ENCODE data around the gene SPOP. TPM values are rescaled to one million over a fixed set of nuclear protein-coding genes. Genes with fewer than 3 reads are reported as not detected.

Gene SPOP
- total RNA-seq, 1 experiment from 2014 or later: 53.4 TPM

- ChIA-PET POLR2A (ENCODE audit: low non-redundant PET) (interaction anchor here (0.6 kb wide), 2 partner anchors 64 to 156 kb away, joined by 3 to 6 read pairs; partner anchors contain the start of gene FAM117A), CTCF (interaction anchor here (0.6 kb wide), 1 partner anchor 290 kb away, joined by 3 read pairs; no protein-coding TSS in a partner anchor)
- no peak for DNase-seq (ENCODE audit: low spot score)
- no peaks in the 10 kb centered on the region for H3K27me3 ChIP-seq (replicated peaks; ENCODE audit: insufficient read depth, low read depth, low read length, poor library complexity)
- TF ChIP-seq EZH2 (IDR thresholded peaks at IDR 0.05; ENCODE audit: borderline replicate concordance, low read depth, low read length, poor library complexity, severe bottlenecking) (no peak), CTCF (conservative IDR thresholded peaks at IDR 0.05; ENCODE audit: low read depth, low read length) (no peak)
- intact Hi-C loops (cut with micrococcal nuclease; ENCODE audit: unreplicated experiment): loop anchor here (5.0 to 10.0 kb wide), 2 partner anchors 265 to 297 kb away; partner anchors contain the start of gene DLX3
- no peak overlapping the region for H3K4me3 ChIP-seq (ENCODE audit: low read depth, low read length, poor library complexity, severe bottlenecking)
- H3K9me3 ChIP-seq (ENCODE audit: low read depth, low read length, poor library complexity, severe bottlenecking): no peaks in the 10 kb centered on the region
- peaks cover 44% of the 10 kb centered on the region for H3K36me3 ChIP-seq (ENCODE audit: insufficient read depth, low read length, poor library complexity, severe bottlenecking)
- no peak overlapping the region for H3K27ac ChIP-seq (ENCODE audit: low read depth, low read length, poor library complexity, severe bottlenecking)
- no TSS peak for BruUV-seq (replicated peaks)
- no peaks in the 10 kb centered on the region for H3K4me1 ChIP-seq (ENCODE audit: insufficient read depth, low read length, poor library complexity, severe bottlenecking)
Measured at GRCh38 chr17:49699966-49700575, 22.2 kb upstream of the SPOP start.

GRCh38 chr17:49698005-49698404 lies 20.1 kb upstream of the SPOP start:
- Histone ChIP-seq H3K27ac (ENCODE audit: low read depth, low read length, poor library complexity, severe bottlenecking) (no peak overlapping the region), H3K36me3 (ENCODE audit: insufficient read depth, low read length, poor library complexity, severe bottlenecking) (peaks cover 24% of the 10 kb centered on the region), H3K4me3 (ENCODE audit: low read depth, low read length, poor library complexity, severe bottlenecking) (no peak overlapping the region), H3K9me3 (ENCODE audit: low read depth, low read length, poor library complexity, severe bottlenecking) (no peaks in the 10 kb centered on the region), H3K4me1 (ENCODE audit: insufficient read depth, low read length, poor library complexity, severe bottlenecking) (no peaks in the 10 kb centered on the region), H3K27me3 (replicated peaks; ENCODE audit: insufficient read depth, low read depth, low read length, poor library complexity) (no peaks in the 10 kb centered on the region)
- CTCF ChIA-PET: no interaction called here
- no peak for DNase-seq (ENCODE audit: low spot score)
- BruUV-seq (replicated peaks): no TSS peak
- TF ChIP-seq EZH2 (IDR thresholded peaks at IDR 0.05; ENCODE audit: borderline replicate concordance, low read depth, low read length, poor library complexity, severe bottlenecking) (no peak), CTCF (conservative IDR thresholded peaks at IDR 0.05; ENCODE audit: low read depth, low read length) (no peak)
- intact Hi-C loops (cut with micrococcal nuclease; ENCODE audit: unreplicated experiment): loop anchor here (5.0 to 10.0 kb wide), 2 partner anchors 263 to 299 kb away; partner anchors contain the start of gene DLX3
- POLR2A ChIA-PET (ENCODE audit: low non-redundant PET): no interaction called here

GRCh38 chr17:49696233-49696761 lies 18.4 kb upstream of the SPOP start:
- ChIA-PET CTCF (interaction anchor here (0.8 to 1.3 kb wide), 5 partner anchors 12 to 129 kb away, joined by 3 to 6 read pairs (median 4); partner anchors contain the start of gene NXPH3), POLR2A (ENCODE audit: low non-redundant PET) (no interaction called here)
- no TSS peak for BruUV-seq (replicated peaks)
- Histone ChIP-seq H3K9me3 (ENCODE audit: low read depth, low read length, poor library complexity, severe bottlenecking) (no peaks in the 10 kb centered on the region), H3K36me3 (ENCODE audit: insufficient read depth, low read length, poor library complexity, severe bottlenecking) (peaks cover 8% of the 10 kb centered on the region), H3K4me1 (ENCODE audit: insufficient read depth, low read length, poor library complexity, severe bottlenecking) (no peaks in the 10 kb centered on the region), H3K4me3 (ENCODE audit: low read depth, low read length, poor library complexity, severe bottlenecking) (no peak overlapping the region), H3K27me3 (replicated peaks; ENCODE audit: insufficient read depth, low read depth, low read length, poor library complexity) (no peaks in the 10 kb centered on the region), H3K27ac (ENCODE audit: low read depth, low read length, poor library complexity, severe bottlenecking) (no peak overlapping the region)
- TF ChIP-seq CTCF (conservative IDR thresholded peaks at IDR 0.05; ENCODE audit: low read depth, low read length): no peak
- TF ChIP-seq EZH2 (IDR thresholded peaks at IDR 0.05; ENCODE audit: borderline replicate concordance, low read depth, low read length, poor library complexity, severe bottlenecking): no peak
- intact Hi-C loops (cut with micrococcal nuclease; ENCODE audit: unreplicated experiment): loop anchor here (5.0 to 10.0 kb wide), 2 partner anchors 261 to 301 kb away; partner anchors contain the start of gene DLX3
- DNase-seq (ENCODE audit: low spot score): no peak

Measured in A673 (cell line).